ENCODE results near the gene LACTB. TPM values are rescaled to one million over a fixed set of nuclear protein-coding genes. Genes with fewer than 3 reads are reported as not detected.
A peak's percentile ranks its signal among the peaks of the same experiment; 100 is the strongest.

The LACTB gene
- total and polyA plus RNA-seq, 8 donors = 4.8 to 11.2 (median 6.6) TPM

- no peaks in the 10 kb centered on the region for H3K4me1 ChIP-seq
- TF ChIP-seq CTCF (IDR thresholded peaks at IDR 0.05) = no peak
- DNase-seq (no peak), ATAC-seq (peak in 1 of 4 donors; percentile 24), FAIRE-seq (no peak)
- peaks cover 0 to 4% (median 0%) of the 10 kb centered on the region in 3 donors for H3K36me3 ChIP-seq
- no peaks in the 10 kb centered on the region for H3K27me3 ChIP-seq
- H3K4me3 ChIP-seq = no peak overlapping the region
- intact Hi-C loops (cut with DNase I) = loop anchor here in 1 of 3 donors (10.0 kb wide), 1 partner anchor 120 kb away; no protein-coding TSS in a partner anchor
- WGBS, 2 donors = 93 to 98% methylated on average over 2 of the region's 2 CpGs
- no peaks in the 10 kb centered on the region for H3K9me3 ChIP-seq
- no peak overlapping the region for H3K27ac ChIP-seq
Observed at GRCh38 chr15:63134245-63134985, 12.8 kb downstream of the LACTB start.

- no peak for ATAC-seq
Observed at GRCh38 chr15:63135281-63135680, 13.6 kb downstream of the LACTB start.

GRCh38 chr15:63135804-63136203 is 14.1 kb downstream of the LACTB start:
- H3K4me3 ChIP-seq = no peak overlapping the region
- no peak for TF ChIP-seq CTCF (IDR thresholded peaks at IDR 0.05)
- WGBS, 2 donors = 78 to 85% methylated on average over 3 of the region's 3 CpGs
- FAIRE-seq (no peak), DNase-seq (no peak), ATAC-seq (peak in 3 of 4 donors; percentile 18 to 65 (median 62))
- H3K36me3 ChIP-seq = no peaks in the 10 kb centered on the region
- H3K27ac ChIP-seq = peak overlapping the region in 2 of 4 donors; percentile 34 to 40
- H3K9me3 ChIP-seq = no peaks in the 10 kb centered on the region
- intact Hi-C loops (cut with DNase I) = loop anchor here in 1 of 3 donors (10.0 kb wide), 1 partner anchor 119 kb away; no protein-coding TSS in a partner anchor
- H3K27me3 ChIP-seq = no peaks in the 10 kb centered on the region
- no peaks in the 10 kb centered on the region for H3K4me1 ChIP-seq

More at GRCh38 chr15:63135281-63135680, 13.6 kb downstream of the LACTB start:
- 98% methylated on average over 5 of the region's 5 CpGs for WGBS, 2 donors
- FAIRE-seq (no peak), DNase-seq (no peak)
- H3K4me1 ChIP-seq = no peaks in the 10 kb centered on the region
- no peaks in the 10 kb centered on the region for H3K27me3 ChIP-seq
- intact Hi-C loops (cut with DNase I) = loop anchor here in 1 of 3 donors (10.0 kb wide), 1 partner anchor 120 kb away; no protein-coding TSS in a partner anchor
- TF ChIP-seq CTCF (IDR thresholded peaks at IDR 0.05) = no peak
- no peaks in the 10 kb centered on the region for H3K9me3 ChIP-seq
- H3K27ac ChIP-seq = peak overlapping the region in 2 of 4 donors; percentile 34 to 40
- peaks cover 0 to under 1% (median 0%) of the 10 kb centered on the region in 3 donors for H3K36me3 ChIP-seq
- no peak overlapping the region for H3K4me3 ChIP-seq

- H3K4me1 ChIP-seq = no peaks in the 10 kb centered on the region
- 67 to 70% methylated on average over 2 of the region's 2 CpGs for WGBS, 2 donors
- no peak for TF ChIP-seq CTCF (IDR thresholded peaks at IDR 0.05)
- no peaks in the 10 kb centered on the region for H3K27me3 ChIP-seq
- H3K36me3 ChIP-seq = no peaks in the 10 kb centered on the region
- no peak for FAIRE-seq
- H3K9me3 ChIP-seq = no peaks in the 10 kb centered on the region
- H3K27ac ChIP-seq = no peak overlapping the region
- no peak for ATAC-seq
- no peak for DNase-seq
- no peak overlapping the region for H3K4me3 ChIP-seq
- intact Hi-C loops (cut with DNase I) = loop anchor here in 1 of 3 donors (10.0 kb wide), 1 partner anchor 118 kb away; no protein-coding TSS in a partner anchor
Observed at GRCh38 chr15:63136742-63137141, 15.1 kb downstream of the LACTB start.

- intact Hi-C loops (cut with DNase I) = no loop called here
- FAIRE-seq (no peak), DNase-seq (no peak), ATAC-seq (no peak)
- 90 to 94% methylated on average over 2 of the region's 2 CpGs for WGBS, 2 donors
- Histone ChIP-seq H3K9me3 (no peaks in the 10 kb centered on the region), H3K36me3 (peaks cover 0 to 11% (median 0%) of the 10 kb centered on the region in 3 donors), H3K4me3 (no peak overlapping the region), H3K27ac (no peak overlapping the region), H3K27me3 (no peaks in the 10 kb centered on the region), H3K4me1 (no peaks in the 10 kb centered on the region)
- no peak for TF ChIP-seq CTCF (IDR thresholded peaks at IDR 0.05)
Observed at GRCh38 chr15:63140936-63141335, 19.3 kb downstream of the LACTB start.

All from pancreas (tissue), 10 donors.